ENCODE results near the gene NR2E3.

The NR2E3 gene

DNA sequence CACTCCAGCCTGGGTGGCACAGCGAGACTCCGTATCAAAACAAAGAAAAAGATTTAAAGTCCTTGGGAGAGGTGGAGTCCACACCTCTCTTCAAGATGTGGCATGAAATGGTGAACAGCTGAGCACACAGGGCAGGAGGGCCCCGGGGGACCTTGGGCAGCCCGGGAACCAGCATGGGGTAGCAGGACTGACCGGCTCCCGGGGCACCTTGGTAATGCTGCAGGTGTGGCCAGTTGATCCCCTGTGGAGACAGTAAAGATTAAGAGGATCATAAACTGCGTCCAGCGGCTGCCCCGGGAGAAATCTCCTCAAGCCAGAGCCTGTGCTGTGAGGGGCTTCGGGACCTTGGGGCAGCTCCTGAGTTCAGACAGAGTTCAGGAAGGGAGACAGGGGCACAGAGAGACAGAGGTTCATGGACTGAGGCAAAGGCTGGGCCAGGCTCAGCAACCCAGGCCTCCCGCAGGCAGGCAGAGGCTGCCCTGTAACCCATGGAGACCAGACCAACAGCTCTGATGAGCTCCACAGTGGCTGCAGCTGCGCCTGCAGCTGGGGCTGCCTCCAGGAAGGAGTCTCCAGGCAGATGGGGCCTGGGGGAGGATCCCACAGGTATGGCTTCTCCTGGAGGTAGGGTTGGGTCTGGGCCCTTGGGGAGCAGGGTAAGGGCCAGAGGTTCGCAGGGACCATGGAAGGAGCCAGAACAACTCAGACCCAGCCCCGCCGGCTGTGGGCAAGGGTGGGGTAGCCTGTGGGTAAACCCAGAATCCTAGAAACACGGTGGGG is at the start of gene NR2E3:
TSS of gene NR2E3 (plus strand) at position 299 of the 780 bp plus-strand sequence. CDS start at position 489, 190 bp downstream.
- DNase-seq (ENCODE audit: low read depth): no peak

- DNase-seq (ENCODE audit: low read depth): no peak
Observed at GRCh38 chr15:71760852-71761251, 49.5 kb upstream of the NR2E3 start.

GRCh38 chr15:71761649-71762048 is 48.7 kb upstream of the NR2E3 start:
- DNase-seq (ENCODE audit: low read depth): no peak

DNA sequence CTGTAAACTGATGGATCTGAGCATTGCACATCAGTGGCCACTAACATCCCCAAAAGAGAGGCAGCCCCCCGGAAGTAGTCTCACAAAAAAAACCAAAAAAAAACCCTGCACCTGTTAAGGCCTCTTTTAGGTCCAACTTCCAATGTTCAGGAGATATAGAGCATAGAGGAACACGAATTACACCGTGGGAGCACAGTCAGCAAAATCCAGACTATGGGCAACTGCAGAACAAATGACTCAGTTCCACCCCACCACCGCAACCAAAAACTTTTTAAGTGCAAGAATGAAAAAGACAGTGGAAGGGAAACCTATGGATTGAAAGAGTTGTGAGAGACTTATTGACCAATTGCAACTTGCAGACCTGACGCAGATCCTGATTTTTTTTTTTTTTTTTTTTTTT is 42.2 kb upstream of the NR2E3 start:
- DNase-seq (ENCODE audit: low read depth): no peak

GRCh38 chr15:71773206-71773859 is 37.0 kb upstream of the NR2E3 start:
- no peak for DNase-seq (ENCODE audit: low read depth)

- no peak for DNase-seq (ENCODE audit: low read depth)
Observed at GRCh38 chr15:71775856-71776255, 34.5 kb upstream of the NR2E3 start.

GRCh38 chr15:71776304-71776703 is 34.0 kb upstream of the NR2E3 start:
- no peak for DNase-seq (ENCODE audit: low read depth)

GRCh38 chr15:71777216-71777943 is 33.0 kb upstream of the NR2E3 start:
- no peak for DNase-seq (ENCODE audit: low read depth)

DNA sequence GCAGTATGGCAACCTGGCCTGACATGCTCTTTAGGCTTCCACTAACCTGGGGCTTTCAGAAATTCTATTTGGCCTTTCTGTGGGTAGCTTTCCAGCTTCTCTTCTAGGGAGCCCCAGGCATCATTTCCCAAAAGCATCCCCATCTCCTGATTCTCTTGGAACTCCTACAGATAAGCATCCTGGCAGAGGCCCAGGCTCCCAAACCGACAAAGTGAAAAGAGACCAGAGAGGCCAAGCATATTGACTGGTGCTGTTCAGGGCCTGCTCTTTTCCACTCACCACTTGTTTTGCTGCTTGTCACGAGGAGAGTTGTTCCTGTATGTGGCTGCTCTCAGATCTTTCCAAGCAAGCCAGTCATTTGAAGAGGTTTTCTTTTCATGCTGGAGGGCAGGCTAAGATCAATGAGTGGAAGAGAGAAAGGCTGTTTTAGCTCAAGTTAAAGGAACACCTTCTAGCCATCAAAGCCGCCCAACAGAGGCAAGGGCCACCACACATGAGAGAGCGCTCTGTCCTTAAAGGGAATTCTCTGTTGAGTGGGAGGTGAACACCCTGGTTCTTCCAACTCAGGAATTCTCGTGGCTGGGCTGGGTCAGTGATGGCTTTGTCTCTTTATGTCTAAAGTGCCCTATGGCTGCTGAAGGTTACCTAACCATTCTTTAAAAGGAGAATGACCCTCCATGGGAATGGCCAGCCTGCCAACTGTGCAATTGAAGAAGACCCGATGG is 31.1 kb upstream of the NR2E3 start:
- DNase-seq (ENCODE audit: low read depth): no peak

GRCh38 chr15:71780115-71780976 is 30.0 kb upstream of the NR2E3 start:
- no peak for DNase-seq (ENCODE audit: low read depth)

- DNase-seq (ENCODE audit: low read depth): no peak
Observed at GRCh38 chr15:71781179-71781964, 29.0 kb upstream of the NR2E3 start.

DNA sequence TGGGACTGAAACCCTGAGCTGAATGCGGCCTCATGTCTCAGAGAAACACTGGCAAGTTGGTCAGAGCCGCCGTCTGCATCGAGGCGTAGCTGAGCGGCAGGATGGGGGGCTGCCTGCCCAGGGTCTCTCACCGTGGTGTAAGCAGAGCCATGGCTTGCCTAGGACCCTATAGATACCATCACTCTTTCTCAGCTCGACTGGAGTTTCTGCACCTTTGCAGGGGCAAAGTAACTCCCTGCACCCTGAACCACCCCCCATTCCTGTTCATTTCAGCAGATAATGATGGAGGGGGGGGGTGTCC is 28.4 kb upstream of the NR2E3 start:
- no peak for DNase-seq (ENCODE audit: low read depth)

DNA sequence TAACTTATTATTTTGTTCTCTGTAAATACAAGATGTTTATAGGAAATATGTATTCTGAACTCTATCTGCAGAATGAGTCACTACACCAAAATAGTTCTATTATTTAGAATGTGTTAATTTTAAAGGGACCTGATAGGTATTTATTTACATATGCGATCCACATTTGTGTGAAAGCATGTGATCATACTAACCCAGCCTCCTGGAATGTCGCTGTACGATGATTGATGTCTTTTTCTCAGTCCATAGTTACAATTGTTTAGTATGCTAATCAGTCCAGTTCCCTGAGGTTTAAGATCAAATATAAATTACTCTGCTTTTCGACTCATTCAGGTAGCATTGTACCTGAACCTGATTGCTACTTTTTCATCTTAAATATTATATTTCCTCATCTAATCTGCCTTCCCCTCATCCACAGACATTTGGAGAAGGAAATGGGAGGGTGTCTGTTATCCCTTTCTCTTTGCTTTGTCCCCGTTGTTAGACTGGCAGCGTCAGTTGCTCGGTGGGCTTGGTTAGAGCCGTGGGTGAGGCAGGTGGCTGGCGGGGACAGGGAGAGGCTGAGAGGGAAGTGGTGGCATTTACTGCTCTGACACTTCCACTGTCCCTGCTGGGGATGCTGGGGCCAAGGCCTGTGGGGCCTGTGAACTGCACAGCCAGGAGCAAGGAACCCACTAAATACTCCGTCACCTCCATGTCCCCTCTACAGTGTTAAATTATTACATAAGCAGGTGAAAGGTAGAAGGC is 27.8 kb upstream of the NR2E3 start:
- no peak for DNase-seq (ENCODE audit: low read depth)

DNA sequence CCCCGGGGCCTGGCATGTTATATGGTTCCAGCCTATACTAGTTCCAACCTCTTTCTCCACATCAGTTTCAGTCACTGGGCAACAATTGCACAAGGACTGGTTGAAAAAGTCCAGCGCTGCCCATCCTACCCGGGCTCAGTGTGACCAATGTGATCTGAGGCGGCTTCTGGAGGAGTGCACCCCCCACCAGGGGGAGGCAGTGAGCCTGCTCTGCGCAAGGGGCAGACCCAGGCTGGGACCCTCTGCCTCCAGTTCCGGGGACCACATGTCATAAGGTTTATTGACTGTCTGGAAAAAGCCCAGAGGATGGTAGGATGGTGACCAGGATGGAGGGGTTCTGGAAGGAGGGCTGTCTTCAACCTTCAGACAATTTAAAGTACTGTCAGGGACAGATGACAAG is 25.6 kb upstream of the NR2E3 start:
- DNase-seq (ENCODE audit: low read depth): no peak

- no peak for DNase-seq (ENCODE audit: low read depth)
Observed at GRCh38 chr15:71785996-71786395, 24.4 kb upstream of the NR2E3 start.

- no peak for DNase-seq (ENCODE audit: low read depth)
Observed at GRCh38 chr15:71786673-71787072, 23.7 kb upstream of the NR2E3 start.

DNA sequence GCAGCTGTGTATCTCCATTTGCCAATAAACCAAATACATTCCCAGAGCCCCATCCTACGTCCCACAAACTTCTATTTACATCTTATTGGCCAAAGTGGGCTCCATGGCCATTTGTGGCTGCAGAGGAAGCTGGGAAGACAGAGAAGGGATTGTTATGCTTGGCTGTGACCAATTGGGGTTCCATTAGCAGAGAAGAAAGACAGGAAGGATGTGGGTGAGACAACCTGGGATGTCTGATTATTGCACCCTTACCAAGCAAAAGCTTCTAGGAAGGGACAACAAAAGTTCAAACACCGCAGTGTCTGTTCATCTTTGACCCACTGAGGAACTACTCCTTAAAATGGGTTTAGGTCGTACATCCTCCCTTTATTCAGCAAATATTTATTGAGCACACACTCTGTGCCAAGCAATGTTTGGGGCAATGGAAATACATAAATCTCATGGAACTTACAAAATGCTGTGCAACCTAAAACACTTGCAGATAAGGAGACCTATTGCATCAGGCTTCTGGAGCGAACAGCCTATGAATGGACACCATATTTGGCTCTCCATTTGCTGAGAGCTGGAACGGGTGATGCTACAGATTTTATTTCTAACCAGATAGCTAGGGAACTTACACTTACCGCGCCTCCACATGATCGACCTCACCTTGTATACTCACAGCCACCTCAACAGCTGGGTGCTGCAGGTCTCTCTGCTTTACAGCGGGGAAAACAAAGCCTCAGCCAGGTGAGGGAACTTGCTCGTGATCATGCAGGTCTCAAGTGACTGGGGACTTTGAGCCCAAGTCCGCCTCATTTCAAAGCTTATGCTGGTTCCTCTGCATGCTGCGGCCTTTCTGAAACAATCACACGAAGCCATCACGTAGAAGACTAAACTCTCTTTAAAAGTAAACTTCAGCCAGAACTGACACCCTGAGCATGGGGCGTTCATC is 21.4 kb upstream of the NR2E3 start:
- no peak for DNase-seq (ENCODE audit: low read depth)

DNA sequence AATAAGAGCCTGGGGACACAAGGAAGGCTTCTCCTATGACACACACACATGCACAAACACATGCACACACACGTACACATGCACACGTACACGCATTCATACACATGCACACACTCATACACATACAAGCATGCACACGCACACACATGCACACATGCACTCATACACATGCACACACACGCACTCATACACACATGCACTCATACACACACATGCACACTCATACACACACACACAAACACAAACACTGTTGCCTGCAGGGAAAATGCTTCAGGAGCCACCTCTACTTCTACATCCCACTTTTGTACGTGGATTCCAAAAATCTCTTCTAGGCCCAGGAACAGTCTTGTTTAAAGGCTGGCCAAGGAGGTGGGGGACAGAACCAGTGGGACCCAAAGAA is 20.7 kb upstream of the NR2E3 start:
- no peak for DNase-seq (ENCODE audit: low read depth)

GRCh38 chr15:71790081-71790480 is 20.3 kb upstream of the NR2E3 start:
- no peak for DNase-seq (ENCODE audit: low read depth)
